Ishikawa (cell line): ENCODE data around the gene SLC5A2.

Experiments used
- CEBPB ChIP-seq: IDR thresholded peaks from 2 replicates; pipeline ENCODE4 v1.6.1; 2012
- CREB1 ChIP-seq: IDR thresholded peaks from 2 replicates; pipeline ENCODE4 v1.6.1; 2012; ENCODE audit warnings: low read depth
- EGR1 ChIP-seq: IDR thresholded peaks from 2 replicates; pipeline ENCODE4 v1.6.1; 2012
- EP300 ChIP-seq: IDR thresholded peaks from 2 replicates; pipeline ENCODE4 v1.6.1; 2012; ENCODE audit warnings: borderline replicate concordance
- FOXM1 ChIP-seq: IDR thresholded peaks from 2 replicates; pipeline ENCODE4 v1.6.1; 2012; ENCODE audit warnings: low read depth, borderline replicate concordance
- MAX ChIP-seq: IDR thresholded peaks from 2 replicates; pipeline ENCODE4 v1.6.1; 2012
- NFIC ChIP-seq: IDR thresholded peaks from 2 replicates; pipeline ENCODE4 v1.6.1; 2012
- RAD21 ChIP-seq: IDR thresholded peaks from 2 replicates; pipeline ENCODE4 v1.6.1; 2012; ENCODE audit warnings: low read depth
- REST ChIP-seq: IDR thresholded peaks from 2 replicates; pipeline ENCODE4 v1.6.1; 2012; ENCODE audit warnings: low read depth, mild to moderate bottlenecking
- TAF1 ChIP-seq: IDR thresholded peaks from 2 replicates; pipeline ENCODE4 v1.6.1; 2012; ENCODE audit warnings: low read depth, mild to moderate bottlenecking
- TCF12 ChIP-seq: IDR thresholded peaks from 2 replicates; pipeline ENCODE4 v1.6.1; 2012; ENCODE audit warnings: low read depth
- TEAD4 ChIP-seq: IDR thresholded peaks from 2 replicates; pipeline ENCODE4 v1.6.1; 2012
- USF1 ChIP-seq: IDR thresholded peaks from 2 replicates; pipeline ENCODE4 v1.6.1; 2012
- YY1 ChIP-seq: IDR thresholded peaks from 2 replicates; pipeline ENCODE4 v1.6.1; 2012; ENCODE audit warnings: low read depth
- ZBTB7A ChIP-seq: IDR thresholded peaks from 2 replicates; pipeline ENCODE4 v1.6.1; 2012; ENCODE audit warnings: low read depth

Gene SLC5A2

GRCh38 chr16:31441956-31442355, 41.0 kb upstream of the SLC5A2 start:
- no peak for TF ChIP-seq YY1
- no peak for TF ChIP-seq CREB1
- no peak for TF ChIP-seq TCF12
- no peak for TF ChIP-seq MAX
- TF ChIP-seq NFIC, result no peak
- TF ChIP-seq USF1, result no peak
- TF ChIP-seq RAD21, result no peak
- TF ChIP-seq ZBTB7A, result no peak
- TF ChIP-seq CEBPB, result no peak
- TF ChIP-seq FOXM1, result no peak
- TF ChIP-seq TEAD4, result no peak
- no peak for TF ChIP-seq EP300
- TF ChIP-seq TAF1, result no peak
- TF ChIP-seq EGR1, result no peak
- TF ChIP-seq REST, result no peak

- TF ChIP-seq MAX, result no peak
- no peak for TF ChIP-seq CREB1
- no peak for TF ChIP-seq EGR1
- no peak for TF ChIP-seq TEAD4
- no peak for TF ChIP-seq USF1
- no peak for TF ChIP-seq TAF1
- TF ChIP-seq YY1, result no peak
Observed at GRCh38 chr16:31451201-31451600, 31.7 kb upstream of the SLC5A2 start.

GRCh38 chr16:31451681-31452351, 31.1 kb upstream of the SLC5A2 start:
- TF ChIP-seq EP300 (no peak), MAX (no peak), EGR1 (no peak)

GRCh38 chr16:31452631-31453106, 30.3 kb upstream of the SLC5A2 start:
- TF ChIP-seq FOXM1, result no peak
- TF ChIP-seq YY1, result no peak
- TF ChIP-seq CEBPB, result no peak
- no peak for TF ChIP-seq USF1
- TF ChIP-seq RAD21, result no peak
- no peak for TF ChIP-seq TEAD4
- no peak for TF ChIP-seq TAF1
- TF ChIP-seq ZBTB7A, result no peak
- no peak for TF ChIP-seq REST
- TF ChIP-seq EGR1, result no peak
- TF ChIP-seq MAX, result no peak
- TF ChIP-seq TCF12, result no peak
- no peak for TF ChIP-seq EP300
- no peak for TF ChIP-seq CREB1
- no peak for TF ChIP-seq NFIC
